ENCODE results near the gene C19orf73.
"Not testable (repeated sequence)": the region's sequence is repeated elsewhere in the genome, so short reads cannot be mapped to it uniquely, and the experiment has no call there.

The C19orf73 gene

DNA sequence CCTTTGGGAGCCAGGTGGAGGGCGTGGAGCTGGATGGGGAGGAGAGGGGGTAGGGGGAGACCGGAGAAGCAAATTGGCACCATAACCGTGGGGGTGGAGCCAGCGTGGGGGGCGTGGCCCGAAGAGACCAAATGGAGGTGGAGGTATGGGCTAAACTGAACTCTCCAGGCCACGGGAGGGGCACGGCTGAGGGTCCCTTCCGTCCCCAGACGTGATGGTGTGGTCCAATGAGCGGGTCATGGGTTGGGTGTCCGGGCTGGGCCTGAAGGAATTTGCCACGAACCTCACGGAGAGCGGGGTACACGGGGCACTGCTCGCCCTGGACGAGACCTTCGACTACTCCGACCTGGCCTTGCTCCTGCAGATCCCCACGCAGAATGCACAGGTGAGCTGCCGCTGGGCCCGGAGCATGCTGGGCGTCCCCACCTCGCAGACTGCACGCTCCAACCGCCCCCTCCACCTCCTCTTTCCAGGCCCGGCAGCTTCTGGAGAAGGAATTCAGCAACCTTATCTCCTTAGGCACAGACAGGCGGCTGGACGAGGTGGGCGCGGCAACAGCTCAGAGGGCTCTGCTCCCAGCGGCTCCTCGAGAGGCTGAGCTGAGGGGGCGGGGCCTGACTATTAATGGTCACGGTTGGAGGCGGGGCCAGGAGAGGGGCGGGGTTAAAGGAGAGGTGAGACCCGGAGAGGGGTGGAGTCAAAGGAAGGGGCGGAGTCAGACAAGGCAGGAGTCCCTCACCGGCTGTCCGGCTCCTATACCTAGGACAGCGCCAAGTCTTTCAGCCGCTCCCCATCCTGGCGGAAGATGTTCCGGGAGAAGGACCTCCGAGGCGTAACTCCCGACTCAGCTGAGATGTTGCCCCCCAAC is 30.1 kb upstream of the C19orf73 start:
- DNase-seq (ENCODE audit: low spot score), result peak; percentile 94

DNA sequence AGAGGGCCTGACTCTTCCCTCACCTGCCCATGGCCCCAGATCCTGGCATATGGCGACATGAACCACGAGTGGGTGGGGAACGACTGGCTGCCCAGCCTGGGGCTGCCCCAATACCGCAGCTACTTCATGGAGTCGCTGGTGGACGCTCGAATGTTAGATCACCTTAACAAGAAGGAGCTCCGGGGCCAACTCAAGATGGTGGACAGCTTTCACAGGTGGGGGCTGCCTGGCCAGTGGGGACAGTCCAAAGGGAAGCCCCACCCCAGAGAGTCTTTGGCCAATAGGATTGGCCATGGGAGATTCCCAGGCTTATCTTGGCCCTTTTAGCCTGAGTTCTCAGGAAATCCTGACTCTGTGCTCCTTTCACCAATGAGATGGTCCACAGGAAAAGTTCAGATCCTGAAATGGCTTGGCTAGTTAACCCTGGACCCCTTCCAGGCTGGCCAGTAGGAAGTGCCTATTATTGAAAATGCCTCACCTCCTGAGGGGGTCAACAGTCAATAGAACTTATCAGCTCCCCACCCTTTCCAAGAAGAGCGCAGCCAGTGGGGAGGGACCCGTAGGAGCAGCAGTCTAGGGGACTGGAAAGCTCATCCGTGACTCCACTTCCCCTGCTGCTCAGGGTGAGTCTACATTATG is 29.2 kb upstream of the C19orf73 start:
- DNase-seq (ENCODE audit: low spot score), result no peak

DNA sequence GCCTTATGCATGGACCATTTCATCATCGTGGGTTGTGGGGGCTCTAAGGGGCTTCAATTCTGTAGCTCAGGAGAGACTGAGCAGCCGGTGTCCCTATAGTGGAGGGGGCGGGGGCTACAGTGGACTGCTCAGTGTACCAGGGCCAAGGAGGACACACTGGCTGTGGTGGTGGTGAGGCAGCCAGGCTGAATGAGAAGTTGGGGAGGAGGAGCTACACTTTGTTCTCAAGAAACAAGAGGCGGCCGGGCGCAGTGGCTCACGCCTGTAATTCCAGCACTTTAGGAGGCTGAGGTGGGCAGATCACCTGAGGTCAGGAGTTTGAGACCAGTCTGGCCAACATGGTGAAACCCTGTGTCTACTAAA is 27.4 kb upstream of the C19orf73 start:
- not testable (repeated sequence) for DNase-seq (ENCODE audit: low spot score)

DNA sequence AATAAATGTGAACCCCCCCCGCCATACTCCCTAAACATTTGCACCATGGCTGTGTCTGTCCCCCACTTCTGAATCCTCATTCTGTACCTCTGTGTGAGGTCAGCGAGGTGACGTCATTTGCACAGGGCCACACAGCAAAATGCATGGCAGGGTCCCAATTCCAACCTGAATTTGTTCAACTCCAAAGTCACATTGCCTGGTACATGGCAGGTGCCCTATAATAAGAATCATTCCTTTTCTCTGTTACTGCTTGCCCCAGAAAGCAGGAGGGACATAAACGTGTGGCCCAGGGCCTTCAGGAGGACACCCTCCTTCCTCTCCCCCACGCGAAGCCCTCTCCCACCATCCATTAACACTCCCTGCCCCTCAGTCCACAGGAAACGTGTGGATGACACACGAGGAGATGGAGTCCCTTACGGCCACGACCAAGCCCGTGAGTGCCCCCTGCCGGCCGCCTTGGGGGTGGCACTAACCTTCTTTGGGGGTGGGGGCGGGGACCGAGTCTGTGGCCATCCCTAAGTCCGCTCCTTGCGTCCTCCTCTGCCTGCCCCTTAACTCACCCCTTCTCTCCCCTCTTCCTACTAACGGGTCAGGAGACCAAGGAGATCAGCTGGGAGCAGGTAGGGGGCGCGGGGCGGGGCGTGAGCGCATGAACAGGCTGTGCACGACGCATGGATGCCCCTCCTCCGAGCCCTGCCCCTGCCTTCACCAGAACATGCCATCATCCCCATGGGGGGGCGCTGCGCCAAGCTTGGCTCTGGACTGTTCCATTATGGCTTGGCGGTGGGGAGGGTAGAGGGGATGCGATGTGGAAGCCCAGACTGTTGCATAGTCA is 26.8 kb upstream of the C19orf73 start:
- DNase-seq (ENCODE audit: low spot score), result peak; percentile 82

DNA sequence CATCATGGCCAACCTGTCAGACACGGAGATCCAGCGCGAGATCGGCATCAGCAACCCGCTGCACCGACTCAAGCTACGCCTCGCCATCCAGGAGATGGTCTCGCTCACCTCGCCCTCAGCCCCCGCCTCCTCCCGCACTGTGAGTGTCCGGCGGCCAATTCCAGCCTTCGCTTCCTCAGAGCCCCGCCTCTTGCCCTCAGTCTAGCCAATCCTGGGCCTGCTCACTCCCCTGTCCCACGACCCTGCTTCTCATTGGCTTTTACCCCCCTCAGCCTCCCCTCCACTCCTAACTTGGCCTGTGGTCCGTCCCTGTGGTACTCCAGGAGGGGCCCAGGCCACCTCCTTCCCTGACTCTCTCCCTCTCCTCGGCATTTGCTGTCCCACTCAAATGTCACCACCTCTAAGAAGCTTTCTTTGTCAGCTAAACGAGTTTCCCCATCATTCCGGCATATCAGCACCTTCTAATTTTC is 24.0 kb upstream of the C19orf73 start:
- peak; percentile 96 for DNase-seq (ENCODE audit: low spot score)

DNA sequence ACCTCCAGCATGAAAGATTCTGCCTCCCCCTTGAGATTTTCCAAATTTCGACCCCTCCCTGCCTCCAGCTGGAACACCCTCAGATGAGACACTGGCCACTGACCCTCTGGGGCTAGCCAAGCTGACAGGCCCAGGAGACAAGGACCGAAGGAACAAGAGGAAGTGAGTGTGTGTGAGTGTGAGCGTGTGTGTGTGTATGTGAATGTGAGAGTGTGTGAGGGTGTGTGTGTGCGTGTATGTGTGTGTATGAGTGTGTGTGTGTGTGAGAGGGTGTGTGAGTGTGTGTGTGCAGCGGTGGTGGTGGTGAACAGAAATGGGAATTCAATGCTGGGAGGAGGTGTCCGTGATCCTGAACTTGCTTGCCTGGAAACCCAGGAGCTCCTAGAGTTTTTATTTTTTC is 22.4 kb upstream of the C19orf73 start:
- DNase-seq (ENCODE audit: low spot score), result no peak

DNA sequence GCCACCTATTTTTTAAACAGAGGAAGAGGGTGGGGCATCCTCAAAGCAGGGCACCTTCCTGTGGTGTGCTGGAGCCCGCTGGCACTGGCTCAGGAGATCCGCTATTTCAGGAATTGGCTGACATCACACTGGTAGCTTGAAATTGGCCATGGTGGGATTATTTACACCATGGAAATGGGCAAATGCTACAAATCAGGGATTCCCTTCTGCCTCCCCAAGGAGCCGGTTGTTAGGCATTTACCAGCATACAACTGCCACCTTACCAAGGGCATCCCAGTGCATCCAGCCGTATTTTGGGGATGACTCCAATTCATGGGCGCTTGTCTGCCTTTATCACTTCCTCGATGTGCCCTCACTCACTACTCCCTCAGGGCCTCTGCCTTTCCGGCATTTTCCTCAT is 22.0 kb upstream of the C19orf73 start:
- no peak for DNase-seq (ENCODE audit: low spot score)

DNA sequence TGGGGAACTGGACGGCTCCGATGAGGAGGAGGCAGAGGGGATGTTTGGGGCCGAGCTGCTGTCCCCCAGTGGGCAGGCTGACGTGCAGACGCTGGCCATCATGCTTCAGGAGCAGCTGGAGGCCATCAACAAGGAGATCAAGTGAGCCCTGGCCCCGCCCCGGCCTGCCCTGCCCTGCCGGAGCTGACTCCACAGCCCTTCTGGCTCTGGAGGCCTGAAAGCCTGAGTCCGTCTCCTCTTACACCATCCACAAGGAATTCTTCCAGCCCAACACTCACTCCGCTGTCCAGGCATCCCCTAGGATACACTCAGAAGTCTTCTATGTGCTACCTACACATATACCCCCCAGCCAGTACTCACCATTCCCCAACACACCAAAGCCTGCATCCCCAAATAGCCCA is 17.8 kb upstream of the C19orf73 start:
- DNase-seq (ENCODE audit: low spot score), result peak; percentile 78

DNA sequence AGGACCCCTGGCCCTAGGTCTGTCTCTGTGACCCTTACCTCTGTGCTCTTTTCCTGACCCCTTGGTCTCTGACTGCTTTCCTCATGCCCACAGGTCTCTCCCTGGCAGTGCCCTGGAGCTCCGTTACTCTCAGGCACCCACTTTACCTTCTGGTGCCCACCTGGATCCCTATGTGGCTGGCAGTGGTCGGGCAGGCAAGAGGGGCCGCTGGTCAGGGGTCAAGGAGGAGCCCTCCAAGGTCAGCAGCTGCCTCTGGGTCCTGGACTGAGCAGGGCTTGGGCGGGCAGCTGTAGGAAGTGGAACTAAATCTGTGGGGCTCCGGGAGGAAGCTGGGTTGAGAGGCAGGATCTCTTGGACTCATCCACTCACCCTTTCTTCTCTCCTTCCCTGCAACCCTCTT is 16.7 kb upstream of the C19orf73 start:
- no peak for DNase-seq (ENCODE audit: low spot score)

DNA sequence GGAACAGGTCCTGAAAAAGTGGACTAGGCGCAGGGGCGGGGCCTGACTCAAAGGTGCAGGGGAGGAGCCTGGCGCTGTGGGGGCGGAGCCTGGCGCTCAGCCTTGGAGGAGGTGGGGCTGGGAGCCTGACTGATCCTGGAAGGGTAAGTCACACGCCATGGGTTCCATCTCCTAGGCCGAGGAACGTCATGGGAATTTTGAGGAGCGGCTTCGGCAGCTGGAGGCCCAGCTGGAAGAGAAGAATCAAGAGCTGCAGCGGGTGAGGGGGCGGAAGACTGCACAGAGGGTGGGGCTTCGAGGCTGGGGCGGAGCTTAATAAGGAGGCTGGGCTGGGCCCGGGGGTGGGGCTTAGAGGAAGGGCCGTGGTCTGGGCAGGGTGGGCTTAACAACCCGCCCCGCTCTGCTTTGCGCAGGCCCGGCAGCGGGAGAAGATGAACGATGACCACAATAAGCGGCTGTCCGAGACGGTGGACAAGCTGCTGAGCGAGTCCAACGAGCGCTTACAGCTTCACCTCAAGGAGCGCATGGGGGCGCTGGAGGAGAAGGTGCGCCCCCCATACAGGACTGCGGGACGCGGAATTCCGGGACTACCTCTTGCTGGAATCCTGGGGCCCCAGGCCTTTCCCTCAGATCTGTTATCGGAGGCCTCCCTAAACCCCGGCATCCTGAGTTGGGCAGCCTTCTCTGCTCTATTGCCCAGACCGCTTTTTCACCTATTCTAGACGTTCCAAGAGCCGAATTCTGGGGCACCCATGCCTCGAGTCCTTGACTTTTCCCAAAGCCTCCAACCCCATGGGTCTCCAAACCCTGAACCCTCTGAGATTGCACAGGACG is 14.9 kb upstream of the C19orf73 start:
- DNase-seq (ENCODE audit: low spot score), result peak; percentile 73

DNA sequence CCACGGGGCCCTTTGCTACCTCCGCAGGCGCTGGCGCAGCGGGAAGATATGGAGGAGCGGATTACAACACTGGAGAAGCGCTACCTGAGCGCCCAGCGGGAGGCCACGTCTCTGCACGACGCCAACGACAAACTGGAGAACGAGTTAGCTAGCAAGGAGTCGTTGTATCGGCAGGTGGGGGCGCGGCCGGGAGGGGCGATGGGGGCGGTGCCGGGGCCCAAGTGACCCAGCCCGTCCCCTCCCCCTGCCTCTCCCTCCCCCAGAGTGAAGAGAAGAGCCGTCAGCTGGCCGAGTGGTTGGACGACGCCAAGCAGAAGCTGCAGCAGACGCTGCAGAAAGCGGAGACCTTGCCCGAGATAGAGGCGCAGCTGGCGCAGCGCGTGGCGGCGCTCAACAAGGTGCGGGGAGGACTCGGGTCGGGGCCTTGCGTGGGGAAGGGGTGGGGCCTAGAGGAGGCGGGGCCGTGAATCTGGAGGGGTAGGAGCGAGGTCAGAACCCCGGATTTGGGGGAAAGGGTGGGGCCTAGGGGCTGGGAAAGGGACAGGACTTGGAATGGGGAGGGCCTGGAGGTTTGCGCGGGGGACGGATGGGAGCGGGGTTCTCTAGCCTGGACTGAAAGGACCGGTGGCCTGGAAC is 14.1 kb upstream of the C19orf73 start:
- DNase-seq (ENCODE audit: low spot score), result no peak

DNA sequence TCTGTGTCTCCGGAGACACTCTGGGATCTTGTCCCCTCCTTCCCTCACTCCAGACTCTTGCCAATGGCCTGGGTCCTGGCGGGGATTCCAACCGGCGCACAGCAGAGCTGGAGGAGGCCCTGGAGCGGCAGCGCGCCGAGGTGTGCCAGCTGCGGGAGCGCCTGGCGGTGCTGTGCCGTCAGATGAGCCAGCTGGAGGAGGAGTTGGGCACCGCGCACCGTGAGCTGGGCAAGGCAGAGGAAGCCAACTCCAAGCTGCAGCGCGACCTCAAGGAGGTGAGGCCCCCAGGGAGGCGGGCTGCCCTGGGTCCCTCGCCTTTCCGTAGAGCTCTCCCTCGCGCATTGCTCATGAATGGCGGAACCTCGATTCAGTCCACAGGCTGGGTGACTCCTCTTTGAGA is 11.4 kb upstream of the C19orf73 start:
- no peak for DNase-seq (ENCODE audit: low spot score)

DNA sequence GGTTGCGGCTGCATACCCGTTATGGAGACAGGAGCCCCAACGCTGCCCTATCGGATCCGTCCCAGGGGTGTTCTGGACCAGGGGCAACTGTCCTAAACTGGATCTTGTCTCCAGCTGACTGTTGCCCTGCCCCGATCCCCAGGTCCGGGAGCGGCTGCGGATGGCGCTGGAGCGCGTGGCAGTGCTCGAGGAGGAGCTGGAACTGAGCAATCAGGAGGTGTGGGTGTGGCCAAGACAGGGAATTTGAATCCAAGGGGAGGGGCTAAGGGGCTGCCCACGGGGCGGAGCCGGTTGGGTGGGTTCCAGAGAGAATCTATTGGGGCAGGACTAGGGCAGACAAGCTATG is 10.3 kb upstream of the C19orf73 start:
- DNase-seq (ENCODE audit: low spot score), result no peak

DNA sequence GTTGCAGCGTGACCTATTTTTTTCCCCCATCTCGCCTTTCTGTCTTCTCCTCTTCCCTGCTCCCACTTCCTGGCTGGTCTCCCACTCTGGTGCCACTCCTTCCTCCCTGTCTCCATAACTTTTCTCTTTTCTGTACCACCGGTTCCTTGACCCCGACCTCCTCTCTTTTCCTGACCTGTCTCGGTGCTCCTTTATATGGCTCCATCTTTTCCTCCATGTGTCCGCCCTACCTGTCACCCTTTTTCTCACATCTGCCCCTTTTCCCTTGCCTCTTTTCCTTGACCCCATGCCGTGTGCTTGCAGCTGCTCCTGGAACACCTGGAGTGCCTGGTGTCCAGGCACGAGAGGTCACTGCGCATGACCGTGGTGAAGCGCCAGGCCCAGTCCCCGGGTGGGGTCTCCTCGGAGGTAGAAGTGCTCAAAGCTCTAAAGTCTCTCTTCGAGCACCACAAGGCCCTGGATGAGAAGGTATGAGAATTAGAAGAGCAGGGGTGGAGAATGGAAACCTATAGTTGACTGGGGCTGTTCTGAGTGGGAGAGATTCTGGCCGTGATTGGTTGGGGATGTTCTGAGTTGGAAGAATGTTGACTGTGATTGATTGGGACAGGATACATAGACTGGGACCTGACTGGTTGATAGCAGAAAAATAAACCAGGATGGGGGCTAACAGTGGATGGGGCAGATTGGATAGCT is 9.7 kb upstream of the C19orf73 start:
- no peak for DNase-seq (ENCODE audit: low spot score)

DNA sequence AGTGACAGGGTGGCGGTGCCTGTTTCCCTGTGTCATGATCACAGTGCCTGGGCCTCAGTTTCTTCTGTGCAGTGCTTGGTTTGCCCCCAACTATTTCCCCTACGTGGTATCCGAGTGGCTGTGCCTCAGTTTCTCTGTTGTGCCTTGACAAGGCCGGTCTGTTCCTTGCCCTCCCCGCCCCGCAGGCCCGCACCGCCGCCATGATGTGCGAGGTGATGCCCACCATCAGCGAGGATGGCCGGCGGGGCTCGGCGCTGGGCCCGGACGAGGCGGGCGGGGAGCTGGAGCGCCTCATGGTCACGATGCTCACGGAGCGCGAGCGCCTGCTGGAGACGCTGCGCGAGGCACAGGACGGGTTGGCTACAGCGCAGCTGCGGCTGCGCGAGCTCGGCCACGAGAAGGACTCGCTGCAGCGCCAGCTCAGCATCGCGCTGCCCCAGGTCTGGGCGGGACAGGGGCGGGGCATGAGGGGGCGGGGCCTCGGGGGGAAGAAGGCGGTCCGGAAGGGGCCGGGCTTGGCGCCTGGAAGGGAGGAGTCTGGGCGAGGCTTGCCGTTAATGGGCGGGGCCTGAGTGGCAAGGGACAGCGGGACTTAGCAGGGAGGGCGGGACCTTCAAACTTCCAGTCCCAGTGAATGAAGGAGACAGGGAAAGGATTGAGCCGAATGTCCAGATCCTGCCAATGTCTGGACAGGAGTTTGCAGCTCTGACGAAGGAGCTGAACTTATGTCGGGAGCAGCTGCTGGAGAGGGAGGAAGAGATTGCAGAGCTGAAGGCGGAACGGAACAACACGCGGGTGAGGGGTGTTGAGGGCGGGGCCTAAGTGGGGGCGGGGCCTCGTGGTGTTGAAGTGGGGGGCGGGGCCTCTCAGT is 9.0 kb upstream of the C19orf73 start:
- DNase-seq (ENCODE audit: low spot score), result peak; percentile 99

DNA sequence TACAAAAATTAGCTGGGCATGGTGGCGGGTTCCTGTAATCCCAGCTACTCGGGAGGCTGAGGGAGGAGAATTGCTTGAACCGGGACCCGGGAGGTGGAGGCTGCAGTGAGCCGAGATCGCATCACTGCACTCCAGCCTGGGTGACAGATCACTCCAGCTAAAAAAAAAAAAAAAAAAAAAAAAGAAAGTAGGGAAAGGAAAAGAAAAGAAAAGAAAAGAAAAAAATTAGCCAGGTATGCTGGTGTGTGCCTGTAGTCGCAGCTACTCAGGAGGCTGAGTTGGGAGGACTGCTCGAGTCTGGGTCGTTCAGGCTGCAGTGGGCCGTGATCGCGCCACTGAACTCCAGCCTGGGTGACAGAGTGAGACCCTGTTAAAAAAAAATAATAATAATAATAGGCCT is 8.3 kb upstream of the C19orf73 start:
- not testable (repeated sequence) for DNase-seq (ENCODE audit: low spot score)

DNA sequence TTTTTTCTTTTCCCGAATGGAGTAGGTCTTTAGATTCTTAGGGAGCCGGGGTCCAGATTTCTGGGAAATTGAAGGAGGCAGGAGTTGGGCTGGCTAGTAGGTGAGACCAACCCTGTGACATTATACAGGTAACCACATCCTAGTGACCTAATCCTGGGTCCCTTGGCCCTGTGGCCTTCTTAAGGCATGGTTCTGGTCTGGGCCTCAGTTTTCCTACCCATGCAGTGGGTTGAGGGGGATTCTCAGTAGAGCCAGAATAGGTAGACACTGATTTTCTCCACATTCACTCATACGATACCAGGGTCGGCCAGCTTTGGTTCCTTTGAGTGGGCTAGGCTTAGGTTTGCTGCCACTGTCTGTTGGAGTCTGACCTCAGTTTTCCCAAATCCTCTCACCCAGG is 7.6 kb upstream of the C19orf73 start:
- DNase-seq (ENCODE audit: low spot score), result no peak

DNA sequence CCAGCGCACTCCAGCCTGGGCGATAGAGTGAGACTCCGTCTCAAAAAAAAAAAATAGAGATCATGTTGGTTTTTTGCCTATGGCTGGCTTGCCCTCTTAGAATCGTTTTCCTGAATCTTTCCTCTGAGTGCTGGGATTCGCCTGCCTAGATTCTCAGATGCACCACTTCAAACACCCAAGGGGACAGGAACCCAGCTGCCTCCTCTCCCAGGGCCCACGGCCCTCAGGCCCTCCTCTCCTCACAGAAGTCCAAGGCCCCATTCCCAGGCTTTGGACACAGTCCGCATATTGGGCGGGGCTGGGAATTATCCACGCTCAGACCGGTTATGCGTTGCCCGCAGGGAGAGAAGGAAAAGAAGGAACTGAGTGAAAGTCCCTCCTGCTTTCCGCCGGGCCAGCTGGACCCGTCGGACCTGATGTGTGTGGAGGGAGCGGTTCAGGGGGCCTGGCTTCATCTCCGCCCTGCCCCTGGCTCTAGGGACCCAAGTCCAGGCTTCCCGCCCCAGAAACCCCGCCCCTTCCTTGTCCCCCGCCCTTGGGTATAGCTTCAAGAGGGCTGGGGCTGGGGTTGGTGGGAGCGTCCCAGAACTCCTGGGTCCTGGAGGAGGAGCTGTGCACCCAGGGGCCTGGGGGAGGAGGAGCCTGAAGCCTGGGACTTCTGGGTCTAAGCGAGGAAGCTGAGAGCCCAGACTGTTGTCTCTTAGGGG is 6.2 kb upstream of the C19orf73 start:
- no peak for DNase-seq (ENCODE audit: low spot score)

DNA sequence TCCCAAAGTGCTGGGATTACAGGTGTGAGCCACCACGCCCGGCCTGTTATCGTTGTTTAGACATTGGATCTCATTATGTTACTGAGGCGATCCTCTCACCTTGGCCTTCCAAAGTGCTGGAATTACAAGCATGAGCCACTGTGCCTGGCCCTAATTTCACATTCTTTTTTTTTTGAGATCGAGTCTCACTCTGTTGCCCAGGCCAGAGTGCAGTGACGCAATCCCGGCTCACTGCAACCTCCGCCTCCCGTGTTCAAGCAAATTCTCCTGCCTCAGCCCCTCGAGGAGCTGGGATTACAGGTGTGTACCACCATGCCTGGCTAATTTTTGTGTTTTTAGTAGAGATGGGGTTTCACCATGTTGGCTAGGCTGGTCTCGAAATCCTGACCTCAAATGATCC is 4.3 kb upstream of the C19orf73 start:
- not testable (repeated sequence) for DNase-seq (ENCODE audit: low spot score)

Measured in AG08396 (cell line).